ENCODE results near the gene ACER1.
"Not testable (repeated sequence)": the region's sequence is repeated elsewhere in the genome, so short reads cannot be mapped to it uniquely, and the experiment has no call there.

The ACER1 gene

DNA sequence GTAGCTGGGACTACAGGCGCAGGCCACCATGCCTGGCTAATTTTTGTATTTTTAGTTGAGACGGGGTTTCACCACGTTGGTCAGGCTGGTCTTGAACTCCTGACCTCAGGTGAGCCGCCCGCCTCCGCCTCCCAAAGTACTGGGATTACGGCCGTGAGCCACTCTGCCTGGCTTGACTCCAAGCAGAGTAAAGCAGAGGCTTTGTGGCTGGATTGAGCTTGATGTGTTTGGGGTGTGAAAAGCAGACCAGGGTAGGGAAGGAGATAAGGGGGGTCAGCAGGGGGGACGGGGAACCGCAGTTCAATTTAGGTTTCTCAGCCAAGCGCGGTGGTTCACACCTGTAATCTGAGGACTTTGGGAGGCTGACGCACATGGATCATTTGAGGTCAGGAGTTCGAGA lies 23.8 kb upstream of the ACER1 start:
- no peak for DNase-seq

DNA sequence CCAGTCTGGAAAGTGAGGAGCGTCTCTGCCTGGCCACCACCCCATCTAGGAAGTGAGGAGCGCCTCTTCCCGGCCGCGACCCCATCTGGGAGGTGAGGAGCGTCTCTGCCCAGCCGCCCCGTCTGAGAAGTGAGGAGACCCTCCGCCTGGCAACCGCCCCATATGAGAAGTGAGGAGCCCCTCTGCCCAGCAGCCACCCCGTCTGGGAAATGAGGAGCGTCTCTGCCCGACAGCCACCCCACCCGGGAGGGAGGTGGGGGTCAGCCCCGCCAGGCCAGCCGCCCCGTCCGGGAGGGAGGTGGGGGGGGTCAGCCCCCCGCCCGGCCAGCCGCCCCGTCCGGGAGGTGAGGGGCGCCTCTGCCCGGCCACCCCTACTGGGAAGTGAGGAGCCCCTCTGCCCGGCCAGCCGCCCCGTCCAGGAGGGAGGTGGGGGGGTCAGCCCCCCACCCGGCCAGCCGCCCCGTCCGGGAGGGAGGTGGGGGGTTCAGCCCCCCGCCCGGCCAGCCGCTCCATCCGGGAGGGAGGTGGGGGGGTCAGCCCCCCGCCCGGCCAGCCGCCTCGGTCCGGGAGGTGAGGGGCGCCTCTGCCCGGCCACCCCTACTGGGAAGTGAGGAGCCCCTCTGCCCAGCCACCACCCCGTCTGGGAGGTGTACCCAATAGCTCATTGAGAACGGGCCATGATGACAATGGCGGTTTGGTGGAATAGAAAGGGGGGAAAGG lies 22.1 kb upstream of the ACER1 start:
- DNase-seq = not testable (repeated sequence)

DNA sequence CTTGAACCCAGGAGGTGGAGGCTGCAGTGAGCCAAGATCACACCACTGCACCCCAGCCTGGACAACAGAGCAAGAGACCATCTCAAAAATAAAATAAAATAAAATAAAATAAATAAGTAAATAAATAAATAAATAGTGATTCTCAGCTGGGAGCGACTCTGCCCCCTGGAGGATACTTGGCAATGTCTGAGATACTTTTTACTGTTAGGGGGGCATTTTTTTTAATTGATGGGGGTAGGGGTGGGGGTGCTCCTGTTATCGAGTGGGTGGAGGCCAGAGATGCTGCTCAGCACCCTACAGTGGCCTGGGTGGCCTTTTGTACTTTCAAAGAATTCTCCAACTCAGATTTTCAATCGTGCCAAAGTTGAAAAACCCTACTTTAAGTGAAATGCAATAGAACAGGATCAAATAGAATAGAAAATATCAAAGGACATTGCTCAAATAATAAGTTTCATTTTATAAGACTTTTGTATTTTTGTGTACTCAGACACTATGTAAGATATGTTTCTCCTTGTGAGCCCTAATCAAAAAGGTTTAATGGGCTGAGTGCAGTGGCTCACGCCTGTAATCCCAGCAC lies 20.8 kb upstream of the ACER1 start:
- no peak for DNase-seq

DNA sequence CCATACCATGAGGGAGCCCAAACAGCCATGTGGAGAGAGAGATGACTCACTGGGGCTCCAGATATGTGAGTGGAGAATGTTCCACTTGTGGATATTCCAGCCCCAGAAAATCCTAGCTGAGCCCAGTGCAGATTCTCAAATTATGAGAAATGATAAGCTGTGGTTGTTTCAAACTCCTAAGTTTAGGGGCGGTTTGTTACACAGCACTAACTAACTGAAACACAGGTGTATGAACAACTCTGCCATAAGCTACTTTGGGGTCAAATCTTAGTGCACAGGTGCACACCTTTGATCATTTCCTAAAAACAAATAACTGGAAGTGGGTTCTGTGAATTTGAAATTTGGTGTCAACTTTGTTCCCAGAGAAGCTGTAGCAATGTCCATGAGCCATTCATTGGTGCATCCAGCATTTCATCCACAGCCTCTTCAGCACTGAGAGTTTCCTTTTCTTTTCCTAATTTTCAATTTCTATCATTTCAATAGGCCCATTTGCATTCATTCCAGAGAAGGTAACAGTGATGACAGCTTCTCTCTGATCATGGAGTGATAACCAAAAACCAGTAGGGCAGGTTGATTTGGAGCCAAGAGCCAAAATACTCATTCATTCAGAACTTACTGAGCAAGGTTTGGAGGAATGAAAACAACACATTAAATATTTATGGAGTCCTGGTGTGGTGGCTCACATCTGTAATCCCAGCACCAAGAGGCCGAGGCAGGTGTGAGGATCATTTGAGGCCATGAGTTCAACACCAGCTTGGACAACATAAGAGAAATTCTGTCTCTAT lies 19.2 kb upstream of the ACER1 start:
- no peak for DNase-seq

DNA sequence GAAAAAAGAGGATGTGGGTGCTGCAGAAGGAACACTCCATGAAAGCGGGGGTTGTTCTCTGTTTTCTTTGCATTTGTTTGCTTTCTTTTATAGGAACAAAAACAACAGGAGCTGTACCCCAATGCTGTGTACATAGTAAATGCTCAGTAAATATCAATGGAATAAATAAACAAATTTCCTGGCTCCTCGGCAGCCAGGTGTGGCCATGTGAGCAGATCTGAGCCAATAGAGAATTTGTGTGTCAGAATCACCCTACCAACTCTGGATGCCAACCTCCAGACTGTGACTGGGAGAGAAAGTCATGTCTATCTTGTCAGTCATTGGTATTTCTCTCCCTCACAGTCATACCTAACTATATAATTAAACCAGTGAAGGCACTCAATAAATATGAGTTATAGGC lies 17.3 kb upstream of the ACER1 start:
- no peak for DNase-seq

DNA sequence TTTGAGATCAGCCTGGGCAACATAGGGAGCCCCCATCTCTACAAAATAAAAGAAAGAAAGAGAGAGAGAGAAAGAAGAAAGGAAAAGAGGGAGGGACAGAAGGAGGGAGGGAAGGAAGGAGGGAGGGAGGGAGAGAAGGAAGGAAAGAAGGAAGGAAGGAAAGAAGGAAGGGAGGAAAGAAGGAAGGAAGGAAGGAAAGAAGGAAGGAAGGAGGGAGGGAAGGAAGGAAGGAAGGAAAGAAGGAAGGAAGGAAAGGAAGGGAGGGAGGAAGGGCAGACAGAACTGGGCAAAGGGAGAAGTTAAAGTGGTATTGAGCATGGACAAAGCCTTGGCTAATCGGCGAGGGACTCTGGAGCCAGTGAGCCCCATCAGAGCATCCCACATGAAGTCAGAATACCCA lies 15.9 kb upstream of the ACER1 start:
- not testable (repeated sequence) for DNase-seq

DNA sequence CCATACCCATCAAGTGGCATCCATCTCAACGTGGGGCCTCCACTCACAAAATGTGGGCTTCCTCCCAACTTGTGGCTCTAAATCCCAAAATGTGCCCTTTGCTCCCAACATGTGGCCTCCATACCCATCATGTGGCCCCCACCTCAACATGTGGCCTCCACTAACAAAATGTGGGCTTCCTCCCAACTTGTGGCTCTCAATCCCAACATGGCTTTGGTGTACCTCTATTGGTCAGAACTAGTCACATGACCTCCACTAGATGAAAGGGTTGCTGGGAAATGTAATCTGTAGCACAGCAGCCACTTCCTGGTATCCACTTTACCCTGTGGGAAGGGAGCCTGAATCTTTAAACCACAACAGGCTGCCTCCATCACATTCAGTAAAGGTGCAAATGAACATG lies 10.1 kb upstream of the ACER1 start:
- DNase-seq = no peak

DNA sequence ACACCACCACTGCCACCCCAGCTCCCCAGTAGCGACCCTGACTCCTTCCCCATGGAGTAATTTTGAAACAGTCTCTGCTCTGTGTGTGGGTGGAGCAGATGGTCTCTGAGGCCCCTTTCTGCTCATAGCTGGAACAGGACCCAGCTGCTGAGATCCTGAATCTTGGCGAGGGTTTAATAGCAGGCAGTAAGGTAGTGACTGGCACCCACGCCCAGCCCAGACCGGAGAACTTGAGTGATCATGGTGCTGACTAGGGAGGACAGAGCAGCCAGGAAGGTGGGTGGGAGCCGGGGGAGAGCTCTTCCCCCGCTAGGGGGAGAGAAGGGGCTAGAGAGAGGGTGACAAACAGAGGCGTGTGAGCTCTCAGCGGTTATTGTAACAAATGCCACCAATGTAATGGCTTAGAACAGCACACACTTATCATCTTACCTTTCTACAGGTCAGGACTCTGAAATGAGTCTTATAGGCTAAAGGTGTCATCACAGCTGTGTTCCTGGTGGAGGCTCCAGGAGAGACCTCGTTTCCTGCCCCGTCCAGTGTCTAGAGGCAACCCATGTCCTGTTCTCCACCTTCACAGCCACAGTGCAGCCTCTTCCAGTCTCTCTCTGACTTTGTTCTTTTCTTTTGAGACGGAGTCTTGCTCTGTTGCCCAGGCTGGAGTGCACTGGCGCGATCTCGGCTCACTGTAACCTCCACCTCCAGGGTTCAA lies 7.2 kb upstream of the ACER1 start:
- DNase-seq = peak in 1 of 51 donors; percentile 3

DNA sequence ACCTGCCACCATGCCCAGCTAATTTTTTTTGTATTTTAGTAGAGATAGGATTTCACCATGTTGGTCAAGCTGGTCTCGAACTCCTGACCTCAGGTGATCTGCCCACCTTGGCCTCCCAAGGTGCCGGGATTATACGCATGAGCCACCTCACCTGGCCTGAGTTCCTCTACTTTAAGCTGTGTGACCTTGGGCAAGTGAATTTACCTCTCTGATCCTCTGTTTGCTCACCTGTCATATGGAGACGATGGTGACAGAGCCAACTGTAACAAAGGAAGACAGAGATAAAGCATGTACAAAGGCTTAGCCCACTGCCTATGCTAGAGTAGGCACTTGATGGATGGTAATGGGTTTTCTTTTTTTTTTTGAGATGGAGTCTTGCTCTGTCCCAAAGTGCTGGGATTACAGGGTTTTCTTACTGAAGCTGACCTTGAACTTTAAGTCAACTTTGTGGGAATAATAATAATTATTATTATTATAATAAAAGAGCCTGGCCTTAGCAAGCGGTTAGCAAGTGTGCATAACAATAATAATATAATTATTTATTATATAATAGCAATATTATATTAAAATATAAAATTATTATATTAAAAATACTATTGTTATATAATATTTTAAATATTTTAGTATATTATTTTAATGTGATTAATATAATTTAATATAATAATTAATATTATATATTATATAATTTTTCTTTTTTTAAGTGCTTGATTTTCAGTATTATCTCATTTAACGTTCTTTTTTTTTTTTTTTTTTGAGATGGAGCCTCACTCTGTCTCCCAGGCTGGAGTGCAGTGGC lies 1.3 kb upstream of the ACER1 start:
- no peak for DNase-seq

DNA sequence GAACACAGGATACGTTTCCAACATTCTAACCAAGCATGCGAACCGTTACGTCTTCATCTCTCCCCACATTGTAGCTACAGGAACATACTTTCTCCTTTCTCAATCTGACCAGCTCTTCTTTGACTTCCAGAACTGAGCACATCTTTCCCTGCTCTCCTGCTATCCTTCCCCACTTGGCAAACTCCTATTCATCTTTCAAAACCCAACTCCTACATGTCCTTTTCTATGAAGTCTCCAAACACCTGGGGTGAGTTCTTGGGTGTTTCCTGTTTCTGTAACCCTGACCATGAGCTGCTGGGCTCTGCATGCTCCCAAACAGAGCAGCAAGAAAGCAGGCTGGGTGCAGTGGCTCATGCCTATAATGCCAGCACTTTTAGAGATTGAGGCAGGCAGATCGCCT lies 6.6 kb downstream of the ACER1 start:
- no peak for DNase-seq

DNA sequence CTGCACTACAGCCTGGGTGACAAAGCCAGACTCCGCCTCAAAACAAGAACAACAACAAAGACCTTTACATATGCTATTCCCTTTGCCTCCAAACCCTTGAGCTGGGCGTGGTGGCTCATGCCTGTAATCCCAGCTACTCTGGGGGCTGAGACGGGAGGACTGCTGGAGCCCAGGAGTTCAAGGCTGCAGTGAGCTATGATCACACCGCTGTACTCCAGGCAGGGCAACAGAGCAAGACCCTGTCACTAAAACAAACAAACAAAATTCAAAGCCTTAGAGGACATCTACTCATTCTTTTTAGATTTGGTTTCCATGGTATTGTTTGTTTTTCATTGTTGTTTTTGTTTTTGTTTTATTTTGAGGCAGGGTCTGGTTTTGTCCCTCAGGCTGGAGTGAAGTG lies 7.8 kb downstream of the ACER1 start:
- no peak for DNase-seq

DNA sequence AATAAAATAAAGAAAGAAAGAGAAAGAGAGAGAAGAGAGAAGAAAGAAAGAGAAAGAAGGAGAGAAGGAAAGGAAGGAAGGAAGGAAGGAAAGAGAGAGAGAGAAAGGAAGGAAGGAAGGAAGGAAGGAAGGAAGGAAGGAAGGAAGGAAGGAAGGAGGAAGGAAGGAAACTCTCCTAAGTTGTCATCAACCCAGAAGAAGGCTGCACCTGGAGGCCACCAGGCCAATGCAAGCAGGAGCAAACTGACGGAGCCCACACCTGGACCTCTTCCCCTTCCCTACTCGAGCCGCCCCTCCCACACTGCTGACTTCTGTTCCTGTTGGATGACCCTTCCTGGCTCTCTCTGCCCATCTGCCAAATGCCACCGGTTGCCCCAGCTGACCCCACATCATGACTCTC lies 8.7 kb downstream of the ACER1 start:
- no peak for DNase-seq

DNA sequence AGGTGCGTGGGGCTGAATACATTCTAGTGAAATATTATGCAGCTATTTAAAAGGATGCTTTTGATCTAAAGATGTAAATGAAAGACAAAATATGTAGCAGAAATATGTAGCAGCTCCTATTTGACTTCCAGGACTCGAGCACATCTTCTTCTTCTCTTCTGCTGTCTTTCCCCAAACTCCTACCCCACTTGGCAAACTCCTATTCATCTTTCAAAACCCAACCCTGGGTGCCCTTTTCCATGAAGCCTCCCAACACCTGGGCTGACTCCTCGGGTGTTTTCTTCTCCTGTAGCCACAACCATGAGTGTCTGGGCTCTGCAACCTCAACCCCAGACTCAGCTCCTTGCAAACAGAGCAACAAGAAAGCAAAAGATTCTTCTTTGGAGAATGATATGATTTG lies 11.1 kb downstream of the ACER1 start:
- DNase-seq = no peak

DNA sequence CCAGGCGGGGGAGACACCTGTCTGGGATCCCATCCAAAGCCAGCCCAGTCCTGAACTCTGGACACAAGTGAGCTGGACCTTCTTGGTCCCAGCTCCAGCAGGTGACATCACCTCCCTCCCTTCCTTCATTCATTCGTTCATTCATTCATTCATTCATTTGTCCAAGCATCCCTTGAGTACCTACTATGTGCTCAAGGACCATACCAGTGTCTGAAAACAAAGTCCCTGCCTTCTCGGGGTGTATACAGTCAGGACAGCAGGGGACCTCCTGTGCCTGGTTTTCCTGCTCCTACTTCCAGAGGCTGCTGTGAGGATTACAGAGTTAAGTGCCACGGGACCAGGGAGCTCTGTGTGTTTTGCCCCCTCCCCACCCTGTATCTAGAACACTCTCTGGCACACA lies 14.0 kb downstream of the ACER1 start:
- no peak for DNase-seq

DNA sequence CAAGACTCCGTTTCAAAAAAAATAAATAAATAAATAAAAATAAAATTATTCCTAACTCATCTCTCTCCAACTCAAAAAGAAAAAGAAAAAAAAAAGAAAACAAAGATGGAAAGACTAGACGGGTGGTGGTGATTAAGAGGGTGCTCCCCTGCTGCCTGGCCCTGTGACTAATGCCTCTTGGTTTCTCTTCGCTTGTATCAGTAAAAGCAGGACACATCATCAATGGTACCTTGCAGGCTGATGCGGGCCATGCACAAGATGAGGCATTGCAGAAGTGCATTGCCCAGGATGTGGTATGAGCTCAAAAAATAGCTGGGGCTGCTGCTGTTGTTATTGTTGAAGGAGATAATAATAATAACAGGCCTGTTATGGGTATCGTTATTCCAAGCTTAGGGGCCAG lies 14.6 kb downstream of the ACER1 start:
- DNase-seq = no peak

DNA sequence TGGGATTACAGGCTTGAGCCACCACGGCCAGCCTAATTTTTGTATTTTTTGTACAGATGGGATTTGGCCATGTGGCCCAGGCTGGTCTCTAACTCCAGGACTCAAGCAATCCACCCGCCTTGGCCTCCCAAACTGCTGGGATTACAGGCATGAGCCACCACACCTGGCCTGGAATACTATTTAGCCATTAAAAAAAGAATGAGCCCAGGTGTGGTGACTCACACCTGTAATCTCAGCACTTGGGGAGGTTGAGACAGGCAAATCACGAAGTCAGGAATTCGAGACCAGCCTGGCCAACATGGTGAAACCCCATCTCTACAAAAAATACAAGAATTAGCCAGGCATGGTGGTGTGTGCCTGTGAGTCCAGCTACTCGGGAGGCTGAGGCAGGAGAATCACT lies 17.8 kb downstream of the ACER1 start:
- not testable (repeated sequence) for DNase-seq

DNA sequence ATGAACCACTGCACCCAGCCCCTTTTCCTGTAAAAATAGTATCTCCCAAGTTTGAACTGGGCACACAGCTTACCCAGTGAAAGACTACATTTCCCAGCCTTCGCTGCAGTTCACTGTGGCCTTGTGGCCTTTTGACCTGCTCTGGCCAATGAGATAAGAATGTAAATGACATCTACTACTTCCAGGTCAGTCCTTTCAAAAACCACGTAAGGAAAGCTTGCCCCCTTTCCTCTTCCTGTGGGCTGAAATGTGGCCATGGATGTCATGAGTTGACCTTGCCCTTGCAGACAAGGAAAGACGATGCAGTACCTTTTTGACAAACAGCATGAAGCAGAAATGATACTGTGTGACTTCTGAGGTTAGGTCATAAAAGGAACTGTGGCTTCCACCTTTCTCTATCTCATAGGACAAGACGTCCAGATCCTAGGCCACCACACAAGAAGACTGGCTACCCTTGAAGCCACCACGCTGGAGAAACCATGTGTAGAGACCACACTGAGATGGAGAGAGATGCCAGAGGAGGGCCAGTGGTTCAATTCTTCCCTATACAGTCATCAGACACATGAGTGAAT lies 19.9 kb downstream of the ACER1 start:
- no peak for DNase-seq

DNA sequence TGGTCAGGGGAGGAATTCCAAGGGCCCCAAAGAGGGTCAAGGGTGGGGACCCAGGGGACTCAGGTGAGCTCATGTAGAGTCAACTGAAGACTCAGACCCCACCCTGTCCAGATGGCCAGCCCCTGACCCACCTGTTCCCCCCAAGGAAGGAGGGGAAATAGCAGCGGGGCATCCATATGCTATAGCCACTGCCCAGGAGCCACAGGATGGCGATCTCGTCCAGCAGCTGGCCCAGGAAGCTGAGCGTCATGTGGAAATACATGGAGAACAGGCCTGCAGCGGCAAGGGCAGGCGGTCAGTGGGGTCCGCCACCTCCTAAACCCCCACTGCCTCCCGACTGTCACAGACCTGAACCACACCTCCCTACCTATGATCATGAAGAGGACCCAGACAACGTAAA lies 21.4 kb downstream of the ACER1 start:
- DNase-seq = no peak

DNA sequence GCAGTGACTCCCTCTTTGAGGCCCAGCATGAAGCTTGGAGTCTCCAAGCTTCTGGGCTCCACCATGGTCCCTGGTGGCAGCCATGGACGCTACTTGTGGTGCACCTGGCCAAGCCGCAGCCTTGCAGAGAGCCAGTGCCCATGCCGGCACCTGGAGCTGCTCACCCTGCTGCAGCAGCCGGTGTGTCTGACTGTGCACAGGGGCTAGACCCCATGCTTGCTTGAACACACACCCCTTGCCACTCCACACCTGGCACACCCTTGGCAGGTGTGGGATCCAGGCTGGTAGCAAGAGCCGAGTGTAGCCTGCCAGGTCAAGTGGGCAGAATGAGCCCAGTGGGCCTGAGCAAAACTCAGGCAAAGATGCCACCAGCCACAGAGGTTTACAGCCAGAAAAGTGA lies 35.0 kb downstream of the ACER1 start:
- DNase-seq = no peak

DNA sequence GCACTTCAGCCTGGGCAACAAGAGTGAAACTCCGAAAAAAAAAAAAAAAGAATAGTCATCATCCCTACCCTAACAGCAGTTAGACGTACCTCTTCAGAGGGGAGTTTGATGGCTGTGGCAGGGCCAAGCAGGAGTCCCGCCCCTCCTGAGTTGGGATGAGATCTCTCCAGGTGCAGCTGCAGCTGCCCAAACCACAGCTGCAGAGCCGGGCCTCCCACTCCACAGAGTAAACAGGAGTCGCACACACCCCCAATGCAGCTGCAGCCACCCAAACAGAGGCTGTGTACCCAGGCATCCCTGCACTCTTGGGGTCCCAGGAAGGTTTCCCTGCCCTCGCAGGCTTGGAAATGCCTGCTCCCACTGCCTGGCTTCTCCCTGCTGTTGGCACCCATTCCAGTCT lies 36.2 kb downstream of the ACER1 start:
- DNase-seq = no peak

DNA sequence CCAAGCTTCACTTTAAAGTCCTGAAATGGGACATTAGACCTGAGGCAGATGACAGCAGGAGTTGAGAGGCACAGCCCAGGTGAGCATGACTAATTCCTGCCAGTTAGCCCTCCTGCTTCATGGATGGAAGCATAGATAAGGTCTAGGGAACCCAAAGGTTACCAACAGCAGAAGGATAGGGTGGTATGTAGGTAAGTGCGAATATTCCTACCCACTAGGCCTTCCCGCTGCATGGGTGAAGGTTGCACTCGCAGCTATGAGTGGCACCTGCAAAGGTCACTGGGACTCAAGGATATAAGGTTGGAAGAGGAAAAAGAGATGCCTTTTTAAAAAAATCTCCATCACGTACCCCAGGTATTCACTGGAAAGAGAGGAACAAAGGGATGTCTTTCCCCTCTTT lies 41.4 kb downstream of the ACER1 start:
- no peak for DNase-seq
